Epithelial cell of prostate (primary cell): Measurements from ENCODE around the gene NLGN1.
"Not testable (repeated sequence)": the region's sequence is repeated elsewhere in the genome, so short reads cannot be mapped to it uniquely, and the experiment has no call there.

ENCODE experiments used
- DNase-seq: peaks from one replicate; pipeline ENCODE4 v3.0.0-alpha.2; 2011; ENCODE audit warnings: low read depth, low spot score
- H3K27ac ChIP-seq: fragments of 450-650 bp; 2 replicates; pipeline ENCODE4 v1.5.1; 2017; ENCODE audit warnings: mild to moderate bottlenecking

Gene NLGN1

GRCh38 chr3:173429076-173429475 lies 31.5 kb downstream of the NLGN1 start:
- DNase-seq, result no peak
- H3K27ac ChIP-seq, result no peak overlapping the region

DNA sequence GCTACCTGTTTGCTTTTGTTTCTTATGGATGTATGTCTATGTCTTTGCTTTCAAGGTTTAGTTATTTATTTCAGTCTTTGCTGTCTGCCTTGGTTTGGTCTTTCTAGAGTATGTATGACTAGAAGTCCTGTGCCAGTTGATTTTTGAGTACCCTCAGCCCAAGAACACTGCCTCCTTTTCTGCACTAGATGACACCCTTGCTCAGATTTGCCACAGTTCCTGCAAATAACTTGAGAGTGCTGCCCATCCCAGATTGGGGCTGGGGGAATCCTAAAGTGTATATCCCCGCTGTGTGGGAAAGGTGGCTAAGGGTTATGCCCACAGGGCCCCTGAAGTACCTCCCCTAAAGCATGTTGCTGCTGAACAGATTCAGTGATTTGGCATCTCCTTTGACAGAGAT lies 32.0 kb downstream of the NLGN1 start:
- DNase-seq, result no peak
- H3K27ac ChIP-seq, result no peak overlapping the region

- DNase-seq, result no peak
- H3K27ac ChIP-seq, result no peak overlapping the region
Observed at GRCh38 chr3:173430576-173430975, 33.0 kb downstream of the NLGN1 start.

DNA sequence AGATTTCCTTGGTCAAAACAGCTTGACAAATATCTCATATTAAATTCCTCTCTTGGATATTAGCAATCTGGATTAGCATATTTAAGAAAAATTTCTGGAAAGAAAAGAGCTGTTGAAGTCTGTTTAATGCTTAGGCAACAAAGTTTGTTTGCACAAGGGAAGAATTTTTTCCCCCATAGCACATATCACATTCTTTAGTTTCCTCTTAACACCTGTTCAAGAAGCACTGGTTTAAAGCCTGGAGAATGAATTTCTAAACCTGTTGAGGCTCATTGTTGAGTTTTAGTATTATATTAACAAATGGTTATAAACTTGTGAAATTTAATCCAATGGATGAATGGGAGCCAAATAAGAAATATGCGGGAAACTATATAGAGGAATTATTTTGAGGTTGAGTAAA lies 41.5 kb downstream of the NLGN1 start:
- no peak overlapping the region for H3K27ac ChIP-seq
- no peak for DNase-seq

GRCh38 chr3:173440514-173440913 lies 43.0 kb downstream of the NLGN1 start:
- DNase-seq, result no peak
- no peak overlapping the region for H3K27ac ChIP-seq

- H3K27ac ChIP-seq, DNase-seq: not testable (repeated sequence)
Observed at GRCh38 chr3:173451561-173451960, 54.0 kb downstream of the NLGN1 start.

DNA sequence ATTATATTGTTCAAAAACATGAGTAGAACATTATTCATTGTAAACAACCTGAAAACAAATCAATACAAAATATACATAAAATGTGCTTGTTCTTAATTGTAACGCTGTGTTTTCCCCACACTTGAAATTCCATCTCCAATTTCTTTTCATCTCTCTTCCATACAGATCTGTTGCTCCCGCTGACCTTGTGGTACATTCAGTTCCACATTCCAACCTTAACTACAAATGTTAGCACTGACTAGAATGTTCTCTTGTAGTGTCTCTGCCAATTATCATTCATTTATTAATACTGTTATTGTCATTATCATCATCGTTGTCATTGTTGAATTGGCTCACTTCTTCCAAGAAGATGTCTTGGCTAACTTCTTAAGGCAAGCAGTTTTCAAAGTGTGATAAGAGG lies 65.7 kb downstream of the NLGN1 start:
- no peak overlapping the region for H3K27ac ChIP-seq
- DNase-seq, result no peak

DNA sequence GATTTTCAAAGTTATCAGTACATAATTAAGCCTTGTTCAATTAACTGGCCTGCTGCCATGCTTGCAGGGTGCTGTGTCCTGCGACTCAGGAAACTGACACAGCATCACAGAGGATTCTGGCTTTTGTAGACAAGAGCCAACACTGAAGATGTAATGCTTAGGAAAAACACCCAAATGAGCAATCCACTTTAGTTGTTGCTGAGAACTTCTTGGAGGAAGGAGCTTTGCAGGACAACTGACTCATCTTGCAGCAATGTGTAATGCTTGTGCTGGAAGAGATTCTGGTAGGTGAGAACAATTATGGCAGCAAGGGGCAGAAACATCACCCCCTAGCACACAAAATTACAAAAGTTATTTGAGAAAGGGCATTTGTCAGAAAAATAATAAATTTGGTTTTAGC lies 67.6 kb downstream of the NLGN1 start:
- H3K27ac ChIP-seq, result no peak overlapping the region
- DNase-seq, result peak; percentile 2

DNA sequence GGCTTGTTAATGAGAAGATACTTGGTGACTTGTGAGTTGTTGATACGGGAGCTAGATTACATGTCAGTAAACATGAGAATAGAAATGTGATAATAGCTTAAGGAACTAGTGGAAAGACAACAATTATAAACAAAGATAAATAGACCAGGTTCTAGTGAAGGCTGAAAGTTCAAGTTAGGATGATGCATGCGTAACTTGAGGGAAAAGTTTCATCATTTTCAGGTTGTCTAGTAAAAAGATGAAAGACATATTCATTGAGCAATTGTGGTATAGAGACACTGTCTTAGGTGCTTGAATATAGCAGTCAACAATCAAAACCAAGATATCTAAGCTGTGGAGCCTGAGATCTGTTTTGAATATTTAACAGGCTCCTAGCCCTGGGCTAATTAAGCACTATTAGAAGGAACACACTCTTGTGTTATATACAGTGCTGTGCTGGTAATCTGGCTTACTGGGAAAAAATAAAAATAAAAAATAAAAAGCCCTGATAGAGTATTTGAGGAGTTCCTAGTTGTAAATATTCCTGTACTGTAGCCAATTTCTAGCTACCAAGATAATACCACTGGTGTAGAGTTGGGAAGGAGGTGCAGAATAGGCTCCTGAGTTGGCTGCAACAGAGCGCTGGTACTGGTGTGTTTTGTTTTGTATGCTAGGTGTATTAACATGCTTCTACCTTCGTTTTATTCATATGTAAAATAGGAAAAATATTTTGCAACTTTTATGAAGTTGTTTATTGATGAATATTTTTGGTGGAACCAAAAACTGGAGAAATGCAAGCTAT lies 68.5 kb downstream of the NLGN1 start:
- DNase-seq, result no peak
- no peak overlapping the region for H3K27ac ChIP-seq

DNA sequence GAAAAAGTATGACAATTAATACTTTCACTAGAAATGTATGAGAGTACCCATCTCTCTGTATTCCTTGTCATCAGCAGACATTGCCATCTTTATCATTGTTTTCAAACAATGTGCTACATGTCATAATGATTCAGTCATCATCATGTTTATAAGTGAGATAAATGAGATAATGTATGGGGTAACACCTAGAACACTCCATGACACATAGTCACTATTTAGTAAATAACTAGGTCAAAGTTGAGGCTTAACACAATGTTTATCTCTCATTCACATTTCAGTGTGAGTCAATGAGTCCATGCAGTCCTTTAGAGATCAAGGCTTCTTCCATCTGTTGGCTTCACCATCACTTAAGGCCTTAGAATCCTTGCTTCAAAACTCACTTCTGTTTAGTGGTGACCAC lies 70.0 kb downstream of the NLGN1 start:
- no peak overlapping the region for H3K27ac ChIP-seq
- DNase-seq, result no peak

- no peak for DNase-seq
Observed at GRCh38 chr3:173473237-173473636, 75.7 kb downstream of the NLGN1 start.

GRCh38 chr3:173479301-173479700 lies 81.8 kb downstream of the NLGN1 start:
- no peak overlapping the region for H3K27ac ChIP-seq

More at GRCh38 chr3:173473237-173473636, 75.7 kb downstream of the NLGN1 start:
- no peak overlapping the region for H3K27ac ChIP-seq

GRCh38 chr3:173501931-173502489 lies 104.5 kb downstream of the NLGN1 start:
- no peak overlapping the region for H3K27ac ChIP-seq
- DNase-seq, result no peak

More at GRCh38 chr3:173479301-173479700, 81.8 kb downstream of the NLGN1 start:
- DNase-seq, result no peak

- DNase-seq, result no peak
Observed at GRCh38 chr3:173502983-173503568, 105.5 kb downstream of the NLGN1 start.

GRCh38 chr3:173510565-173510964 lies 113.0 kb downstream of the NLGN1 start:
- H3K27ac ChIP-seq, result no peak overlapping the region
- DNase-seq, result no peak

More at GRCh38 chr3:173502983-173503568, 105.5 kb downstream of the NLGN1 start:
- no peak overlapping the region for H3K27ac ChIP-seq

GRCh38 chr3:173513123-173513522 lies 115.6 kb downstream of the NLGN1 start:
- no peak overlapping the region for H3K27ac ChIP-seq
- no peak for DNase-seq

GRCh38 chr3:173529062-173529711 lies 131.6 kb downstream of the NLGN1 start:
- no peak for DNase-seq
- no peak overlapping the region for H3K27ac ChIP-seq

- no peak for DNase-seq
- no peak overlapping the region for H3K27ac ChIP-seq
Observed at GRCh38 chr3:173531602-173532001, 134.1 kb downstream of the NLGN1 start.

- no peak overlapping the region for H3K27ac ChIP-seq
- no peak for DNase-seq
Observed at GRCh38 chr3:173538410-173538809, 140.9 kb downstream of the NLGN1 start.

DNA sequence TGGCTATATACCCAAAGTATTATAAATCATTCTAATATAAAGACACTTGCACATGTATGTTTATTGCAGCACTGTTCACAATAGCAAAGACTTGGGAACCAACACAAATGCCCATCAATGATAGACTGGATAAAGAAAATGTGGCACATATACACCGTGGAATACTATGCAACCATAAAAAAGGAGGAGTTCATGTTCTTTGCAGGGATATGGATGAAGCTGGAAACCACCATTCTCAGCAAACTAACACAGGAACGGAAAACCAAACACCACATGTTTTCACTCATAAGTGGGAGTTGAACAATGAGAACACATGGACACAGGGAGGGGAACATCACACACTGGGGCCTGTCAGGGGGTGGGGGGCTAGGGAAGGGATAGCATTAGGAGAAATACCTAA lies 148.0 kb downstream of the NLGN1 start:
- H3K27ac ChIP-seq, DNase-seq: not testable (repeated sequence)

DNA sequence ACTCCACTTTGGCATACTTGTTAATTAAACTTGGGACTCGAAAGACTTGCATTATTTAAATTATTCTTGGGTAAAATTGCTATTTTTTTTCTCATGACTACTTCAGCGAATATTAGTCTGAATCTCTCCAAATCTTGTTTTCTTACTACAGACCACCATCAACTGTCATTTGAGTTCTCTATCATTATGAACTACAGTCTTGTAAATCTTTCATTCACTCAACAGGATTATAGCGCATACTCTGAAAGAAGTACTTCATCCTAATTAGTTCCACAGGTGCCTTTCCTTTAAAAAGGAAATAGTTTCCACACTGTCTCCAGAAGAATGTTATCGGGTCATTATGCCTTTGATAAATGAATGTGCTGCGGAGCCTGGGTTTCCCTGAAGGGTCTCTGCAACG lies 149.5 kb downstream of the NLGN1 start:
- DNase-seq, result no peak
- H3K27ac ChIP-seq, result no peak overlapping the region
